ENCODE measurements around the gene ADCY3.

Gene ADCY3

DNA sequence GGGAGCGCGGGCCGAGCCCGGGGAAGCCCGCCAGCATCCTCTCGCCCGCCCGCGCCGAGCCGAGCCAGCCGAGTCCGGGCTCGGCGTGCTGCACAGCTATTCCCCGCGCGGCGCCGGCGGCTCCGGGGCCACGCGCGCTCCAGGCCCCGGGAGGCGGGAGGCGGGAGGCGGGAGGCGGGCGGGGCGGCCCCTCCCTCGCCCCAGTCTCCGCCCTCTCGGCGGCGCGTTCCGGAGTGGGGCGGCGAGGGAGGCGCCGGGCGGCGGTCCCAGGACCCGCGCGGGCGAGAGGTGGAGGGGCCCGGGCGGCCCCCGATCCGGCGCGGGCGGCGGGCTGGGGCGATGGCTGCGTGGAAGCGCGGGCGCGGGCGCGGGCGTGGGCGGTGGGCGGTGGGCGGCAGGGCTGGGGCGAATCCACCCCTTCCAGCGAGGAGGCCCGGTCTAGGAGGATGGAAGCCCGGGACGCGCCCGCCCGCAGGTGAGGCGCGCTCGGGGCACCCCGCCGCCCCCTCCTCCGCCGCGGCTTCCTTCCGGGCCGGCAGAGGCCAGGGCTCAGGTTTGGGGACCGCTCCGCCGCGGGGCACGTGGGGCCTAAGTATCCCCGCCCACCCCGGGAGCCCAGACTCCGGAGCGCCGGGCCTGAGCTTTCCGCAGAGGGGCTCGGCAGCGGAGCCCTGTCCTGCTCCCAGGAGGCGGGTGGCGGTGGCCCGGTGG lies at the start of gene ADCY3:
TSS of gene ADCY3 (minus strand) at position 140 of the 711 bp plus-strand sequence. CDS start 1,250 bp downstream, outside the sequence.
- DNase-seq, result peak; percentile 68 to 78

DNA sequence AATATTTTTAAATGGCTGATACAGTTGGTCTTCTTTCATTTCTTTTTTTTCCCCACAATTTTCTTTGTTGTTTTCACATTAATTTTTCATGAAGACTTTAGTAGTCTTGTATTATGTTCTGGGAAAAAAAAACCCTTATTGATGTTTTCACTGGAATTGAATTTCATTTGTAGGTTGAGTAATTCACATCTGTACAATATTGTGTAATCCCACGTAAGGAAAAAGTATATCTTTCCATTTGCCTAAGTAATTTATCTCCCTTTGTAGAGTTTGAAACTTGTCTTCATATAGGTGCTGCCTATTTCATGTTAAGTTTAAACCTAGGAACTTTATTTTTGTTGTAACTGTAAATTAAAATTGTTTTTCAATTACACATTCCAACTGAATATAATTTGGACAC lies 49.7 kb upstream of the ADCY3 start:
- DNase-seq, result no peak

- no peak for DNase-seq
These were observed 41.9 kb upstream of the ADCY3 start for GRCh38 chr2:24961903-24962302.

DNA sequence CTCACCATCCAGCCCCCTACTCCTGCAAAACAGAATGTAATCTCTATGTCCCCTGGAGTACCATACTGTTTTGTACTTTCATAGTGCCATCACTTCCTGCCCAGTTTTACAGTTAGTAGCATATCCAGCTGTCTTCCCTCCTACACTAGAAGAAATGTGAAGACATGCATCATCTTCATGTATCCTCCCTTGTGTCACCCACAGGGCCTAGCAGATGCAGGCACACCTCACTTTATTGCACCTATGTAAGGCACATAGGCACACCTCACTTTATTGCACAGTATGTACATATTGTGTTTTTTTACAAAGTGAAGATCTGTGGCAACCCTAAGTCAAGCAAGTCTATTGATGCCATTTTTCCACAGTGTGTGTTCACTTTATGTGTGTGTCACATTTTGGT lies 39.7 kb upstream of the ADCY3 start:
- DNase-seq, result no peak

DNA sequence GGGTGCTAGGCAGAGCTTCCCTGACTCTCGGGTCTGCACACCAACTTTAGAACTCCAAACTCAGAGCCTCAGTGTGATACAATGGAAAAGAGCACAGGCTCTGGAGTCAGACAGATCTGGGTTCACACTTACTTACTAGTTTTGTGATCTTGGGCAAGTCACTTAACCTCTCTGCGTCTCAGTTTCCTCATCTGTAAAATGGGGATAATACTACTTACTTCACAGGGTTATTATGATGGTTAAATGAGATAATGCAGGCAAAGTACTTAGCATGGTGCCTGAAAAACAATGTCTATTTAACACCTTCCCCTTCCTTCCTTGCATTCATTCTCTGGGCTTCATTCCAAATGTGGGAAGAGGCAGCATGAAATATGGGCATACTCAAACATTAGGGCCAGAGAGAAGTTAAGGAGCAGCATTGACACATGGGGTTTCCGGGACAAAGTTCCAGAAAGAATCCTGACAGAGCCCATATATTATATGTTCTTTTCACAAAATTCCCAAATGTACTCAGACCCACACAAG lies 38.4 kb upstream of the ADCY3 start:
- no peak for DNase-seq

DNA sequence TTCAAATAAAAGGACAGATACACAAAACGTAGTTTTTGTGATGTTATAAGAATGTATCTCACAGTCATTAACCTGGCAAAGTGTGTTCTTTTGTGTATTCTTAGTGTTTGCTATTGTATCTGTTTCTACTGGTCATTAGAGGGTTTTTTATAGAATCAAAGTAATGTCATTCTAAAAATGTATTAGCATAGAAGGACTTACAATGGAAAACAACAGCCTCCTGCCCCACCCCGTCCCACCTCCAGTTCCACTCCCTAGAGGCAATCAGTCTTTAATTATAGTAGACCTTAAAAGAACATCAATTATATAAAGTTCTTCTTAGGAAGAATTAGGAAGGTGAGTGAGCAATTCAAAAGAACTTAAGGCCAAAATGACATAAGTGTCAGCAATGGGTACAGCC lies 37.9 kb upstream of the ADCY3 start:
- no peak for DNase-seq

DNA sequence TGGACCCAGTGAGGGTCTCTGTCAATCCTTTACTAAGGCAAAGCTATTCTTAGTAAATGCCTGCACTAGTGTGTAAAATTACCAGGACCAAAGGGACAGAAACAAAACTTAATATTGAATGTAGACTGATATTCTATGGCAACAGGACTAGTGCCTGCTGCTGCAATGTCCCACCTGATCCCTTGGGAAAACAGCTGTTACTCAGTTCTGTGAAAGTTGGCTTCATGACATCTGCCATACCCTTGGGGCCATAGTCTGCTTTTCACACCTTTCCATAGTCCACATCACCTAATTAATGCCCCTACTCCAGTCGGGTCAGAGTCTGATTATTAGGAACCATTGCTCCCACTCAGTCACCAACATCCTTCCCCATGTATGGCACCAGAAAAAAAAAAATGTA lies 37.2 kb upstream of the ADCY3 start:
- no peak for DNase-seq

- DNase-seq, result no peak
These were observed 35.9 kb upstream of the ADCY3 start for GRCh38 chr2:24955921-24956320.

GRCh38 chr2:24955232-24955631 lies 35.2 kb upstream of the ADCY3 start:
- DNase-seq, result no peak

GRCh38 chr2:24950102-24950501 lies 30.1 kb upstream of the ADCY3 start:
- DNase-seq, result no peak

DNA sequence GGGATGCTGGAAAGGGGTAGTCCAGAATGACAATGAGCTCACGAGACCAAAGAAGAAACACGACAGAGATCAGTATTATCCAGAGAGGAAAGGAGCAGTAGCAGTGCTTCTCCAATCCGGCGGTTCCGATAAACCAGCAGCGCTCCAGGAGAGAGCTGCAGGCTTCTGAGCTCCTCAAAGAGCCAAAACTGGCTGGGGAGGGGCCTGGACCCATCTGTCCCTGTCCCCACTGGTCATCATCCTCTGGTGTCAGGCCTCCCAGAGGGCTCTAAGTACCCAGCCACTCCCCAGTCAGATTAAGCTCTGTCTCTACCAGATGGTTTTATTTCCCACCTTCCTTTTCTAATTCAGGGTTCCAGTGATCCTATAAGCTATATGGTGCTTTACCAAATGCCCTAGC lies 28.5 kb upstream of the ADCY3 start:
- no peak for DNase-seq

GRCh38 chr2:24947561-24948157 lies 27.6 kb upstream of the ADCY3 start:
- no peak for DNase-seq

GRCh38 chr2:24945907-24946306 lies 25.9 kb upstream of the ADCY3 start:
- no peak for DNase-seq

DNA sequence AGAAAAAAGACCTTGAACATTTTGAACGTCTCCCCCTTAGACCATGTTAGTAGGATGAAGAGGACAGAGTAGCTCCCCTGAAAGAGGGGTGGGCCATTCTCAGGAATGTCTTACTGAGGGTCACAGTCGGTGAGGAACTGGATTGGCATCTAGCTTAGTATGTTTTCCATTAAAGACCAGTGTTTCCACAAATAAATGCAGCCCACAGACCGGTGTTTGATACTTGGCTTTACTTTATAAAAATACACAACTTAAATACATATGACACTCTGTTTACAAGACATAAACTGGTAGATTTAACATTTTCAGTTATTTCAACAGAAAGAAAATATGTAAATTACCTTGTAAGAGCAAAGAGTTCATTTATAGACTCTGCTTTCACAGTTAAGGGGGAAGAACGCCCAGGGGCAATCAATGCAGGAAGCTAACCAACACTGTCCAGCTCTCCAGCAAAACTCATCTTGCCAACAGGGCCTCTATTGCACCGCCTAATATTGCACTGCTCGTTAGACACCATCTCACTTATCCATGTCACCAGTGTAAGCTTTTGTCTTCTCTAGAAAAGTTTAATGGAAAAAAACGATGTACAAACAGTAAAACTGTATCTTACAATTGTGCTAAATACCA lies 23.5 kb upstream of the ADCY3 start:
- DNase-seq, result no peak

- DNase-seq, result no peak
These were observed 19.3 kb upstream of the ADCY3 start for GRCh38 chr2:24939353-24939752.

DNA sequence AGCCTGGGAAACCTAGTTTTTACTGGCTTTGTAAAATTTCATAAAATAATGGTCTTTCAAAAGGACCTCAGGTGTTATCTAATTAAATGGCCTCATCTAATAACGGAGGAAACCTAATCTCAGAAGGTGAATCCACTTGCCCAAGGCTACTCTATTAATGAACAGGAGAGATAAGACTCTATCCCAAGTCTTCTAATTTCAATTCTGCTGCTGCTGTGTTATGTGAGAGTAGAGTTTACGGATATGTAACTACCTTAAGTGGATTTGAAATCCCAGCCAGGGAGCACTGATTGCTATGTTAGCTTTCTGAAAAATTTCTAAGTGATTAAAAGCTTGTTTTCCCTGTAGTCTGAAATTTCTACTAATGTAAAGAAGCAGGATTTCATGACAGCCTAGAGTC lies 17.2 kb upstream of the ADCY3 start:
- DNase-seq, result no peak

DNA sequence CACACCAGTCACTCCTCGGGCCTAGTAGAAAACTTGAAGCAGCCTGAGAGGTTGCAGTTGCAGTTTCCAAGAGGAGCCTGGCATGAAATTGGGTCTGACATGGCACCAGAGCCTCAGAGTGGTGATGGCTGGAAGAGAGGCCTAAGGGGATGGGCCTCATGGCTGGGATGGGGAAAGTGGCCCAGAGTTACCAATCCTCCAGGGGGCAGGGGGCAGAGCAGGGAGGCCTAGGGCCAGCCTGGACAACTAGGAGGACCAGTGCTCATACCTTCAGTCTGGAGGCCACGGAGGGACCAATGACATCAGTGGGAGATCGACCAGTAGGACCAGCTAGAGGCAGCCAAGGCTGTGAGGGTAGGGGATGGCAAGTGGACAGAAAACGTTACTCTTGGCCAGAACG lies 15.1 kb upstream of the ADCY3 start:
- DNase-seq, result no peak

DNA sequence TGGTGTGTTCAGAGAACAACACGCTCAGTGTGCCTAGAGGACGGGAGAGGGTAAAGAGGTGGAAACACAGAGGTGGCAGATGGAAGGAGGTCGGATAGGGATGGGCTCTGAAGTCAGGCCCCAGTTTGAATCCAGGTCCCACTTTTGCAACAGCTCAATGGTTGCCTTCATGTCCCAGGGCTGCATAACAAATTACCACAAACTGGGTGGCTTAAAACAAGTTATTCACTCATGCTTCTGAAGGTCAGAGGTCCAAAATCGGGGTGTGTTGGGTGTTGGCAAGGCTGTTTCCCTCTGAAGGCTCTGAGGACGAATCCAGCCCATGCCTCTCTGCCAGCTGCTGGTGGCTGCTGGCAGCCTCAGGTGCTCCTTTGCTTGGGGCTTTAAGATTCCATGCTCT lies 12.7 kb upstream of the ADCY3 start:
- no peak for DNase-seq

DNA sequence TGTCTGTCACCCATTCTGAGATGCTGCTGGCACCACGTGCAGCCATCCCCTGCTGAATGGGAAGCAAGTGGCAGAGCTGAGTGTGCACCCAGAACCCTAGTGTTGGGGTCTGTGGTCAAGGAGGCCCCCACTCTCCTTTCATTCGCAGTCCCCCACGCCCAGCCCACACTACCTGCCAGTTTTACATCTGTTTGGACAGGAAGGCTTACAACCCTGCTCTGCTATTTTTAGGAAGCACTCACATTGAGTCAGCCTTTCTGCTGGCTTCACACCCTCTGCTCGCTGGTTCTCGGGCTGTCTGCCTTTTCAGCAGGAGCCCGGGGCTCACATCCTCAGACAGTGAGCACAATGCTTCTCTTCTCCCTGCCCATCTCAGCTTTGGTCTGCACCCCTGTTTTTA lies 10.7 kb upstream of the ADCY3 start:
- no peak for DNase-seq

DNA sequence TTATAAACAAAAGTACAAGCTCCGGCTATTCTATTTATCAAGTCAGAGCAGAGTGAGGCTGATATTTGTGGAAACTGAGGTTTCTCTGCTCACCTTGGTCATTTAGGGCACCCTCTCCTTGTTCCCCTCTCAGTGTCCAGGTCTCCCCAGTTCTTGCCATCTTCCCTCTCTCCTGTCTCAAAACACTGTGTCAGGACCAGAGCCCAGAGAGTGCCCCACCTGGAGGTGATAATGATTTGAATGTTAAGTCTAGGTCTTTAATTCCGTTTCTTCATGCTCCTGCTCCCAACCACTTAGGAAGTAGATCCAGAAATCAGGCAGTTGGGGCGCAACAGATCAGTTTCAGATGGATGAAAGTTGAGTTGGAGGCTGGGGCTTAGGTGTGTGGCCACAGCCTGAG lies 9.2 kb upstream of the ADCY3 start:
- no peak for DNase-seq

GRCh38 chr2:24928036-24928435 lies 8.0 kb upstream of the ADCY3 start:
- no peak for DNase-seq

- peak; percentile 64 to 65 for DNase-seq
These were observed 6.7 kb upstream of the ADCY3 start for GRCh38 chr2:24926602-24927252.

GRCh38 chr2:24926220-24926601 lies 6.2 kb upstream of the ADCY3 start:
- no peak for DNase-seq

GRCh38 chr2:24925815-24926214 lies 5.8 kb upstream of the ADCY3 start:
- DNase-seq, result no peak
